HepG2 (cell line): ENCODE data around the gene PEX14. TPM values are rescaled to one million over a fixed set of nuclear protein-coding genes. Genes with fewer than 3 reads are reported as not detected.

Experiments used
- ZBTB21 ChIP-seq: sonication (generic); formaldehyde crosslinking; IDR thresholded peaks from 2 replicates; pipeline ENCODE4 v1.4.0; 2020; ENCODE audit warnings: missing genetic modification reagents
- polyA plus RNA-seq, 8 experiments: library from polyadenylated mRNA; depleted of rRNA in 3 of 8; stranded (reverse) in 7 of 8; unstranded in 1 of 8; fragments of >200 nt; fragmentation: Illumina TruSeq in 4 of 8; extraction: Trizol in 4 of 8; gene quantifications; 2 replicates each; pipeline versions ENCODE4 v1.2.1 to v1.2.3, GENCODE V29; 2011 to 2016; ENCODE audit warnings: low read depth in 4 of 8, missing spikeins in 1 of 8, mixed read lengths in 1 of 8; ENCODE audit not compliant: insufficient read depth in 1 of 8
- small RNA-seq, 3 experiments: library from RNA; depleted of rRNA; stranded (forward); fragments of <200 nt; gene quantifications; one replicate each; pipeline ENCODE3, GENCODE V24; 2012; ENCODE audit warnings: low read depth in 2 of 3, low replicate concordance in 1 of 3; ENCODE audit not compliant: insufficient read length in 3 of 3, insufficient read depth in 2 of 3
- total RNA-seq, 5 experiments: library from RNA; depleted of rRNA; stranded (reverse); fragments of >200 nt; fragmentation: Illumina TruSeq; extraction: Trizol; gene quantifications; 2 replicates each; pipeline ENCODE4 v1.2.3, GENCODE V29; 2016; ENCODE audit warnings: low read depth in 1 of 5
- TF ChIP-seq, protein P1 (sequence below): sonication (generic); formaldehyde crosslinking; IDR thresholded peaks from 2 replicates; pipeline ENCODE4 v1.5.0; 2020; ENCODE audit warnings: missing genetic modification reagents, mild to moderate bottlenecking, borderline replicate concordance

PEX14 gene
- total and polyA plus RNA-seq, 2 of the 13 experiments (the other 11 are each of a cell fraction or from before 2014, with no cell fraction given): 6.5 to 9.9 TPM

DNA sequence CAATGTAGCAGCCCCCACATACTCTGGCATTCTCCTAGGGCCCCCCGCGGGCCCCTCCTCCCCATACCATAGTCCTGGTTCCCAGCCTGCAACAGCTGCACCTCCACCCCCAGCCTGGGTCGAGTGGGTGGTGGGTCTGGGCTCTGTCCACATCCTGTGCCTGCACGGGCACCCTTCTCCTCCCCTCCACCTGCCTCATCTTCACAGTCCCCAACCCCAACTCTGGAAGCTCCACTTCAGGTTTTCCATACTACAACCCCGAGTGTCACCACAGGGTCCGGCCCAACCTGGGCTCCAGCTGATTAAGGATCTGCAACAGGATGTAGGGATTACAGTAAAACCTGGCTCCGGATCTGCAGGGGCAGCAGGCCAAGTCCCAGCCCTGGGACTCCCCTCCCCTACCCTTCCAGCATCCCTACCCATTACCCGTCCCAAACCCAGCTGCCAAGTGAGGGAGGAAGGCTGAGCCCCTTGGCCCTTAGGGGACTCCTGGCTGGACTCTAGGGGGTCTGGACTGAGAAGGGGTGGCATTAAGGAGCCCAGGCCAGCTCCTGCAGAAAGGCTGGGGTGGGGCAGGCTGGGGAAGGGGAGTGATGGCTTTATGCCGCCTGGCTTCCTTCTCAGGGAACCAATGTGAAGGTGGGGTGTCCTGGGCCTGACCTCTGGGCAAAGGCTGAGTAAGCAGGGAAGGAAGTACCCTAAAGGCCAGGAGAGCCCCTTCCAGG is 204.9 kb downstream of the PEX14 start (continued):
- TF ChIP-seq, protein P1, sequence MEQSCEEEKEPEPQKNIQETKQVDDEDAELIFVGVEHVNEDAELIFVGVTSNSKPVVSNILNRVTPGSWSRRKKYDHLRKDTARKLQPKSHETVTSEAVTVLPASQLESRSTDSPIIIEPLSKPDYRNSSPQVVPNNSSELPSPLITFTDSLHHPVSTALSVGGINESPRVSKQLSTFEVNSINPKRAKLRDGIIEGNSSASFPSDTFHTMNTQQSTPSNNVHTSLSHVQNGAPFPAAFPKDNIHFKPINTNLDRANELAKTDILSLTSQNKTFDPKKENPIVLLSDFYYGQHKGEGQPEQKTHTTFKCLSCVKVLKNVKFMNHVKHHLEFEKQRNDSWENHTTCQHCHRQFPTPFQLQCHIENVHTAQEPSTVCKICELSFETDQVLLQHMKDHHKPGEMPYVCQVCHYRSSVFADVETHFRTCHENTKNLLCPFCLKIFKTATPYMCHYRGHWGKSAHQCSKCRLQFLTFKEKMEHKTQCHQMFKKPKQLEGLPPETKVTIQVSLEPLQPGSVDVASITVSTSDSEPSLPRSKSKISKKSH: peak; percentile 48; the same call in 1 of the 2 replicates
- TF ChIP-seq ZBTB21 (CRISPR knock-in tag): no peak

Small RNAs within 50 kb of the gene (small RNA-seq; reads per million reads assigned to genes)
- 0 reads per million in 3 experiments for gene RN7SL614P

Other genes starting within 250 kb of the PEX14 start
- gene PGD, start 75.9 kb upstream of the PEX14 start, total RNA-seq (2016; rRNA removed; fragmentation: Illumina TruSeq; extraction: Trizol): 210 and 242 TPM in 2 replicates
- 64.8 and 67.5 TPM in 2 replicates for gene PGD, start 75.9 kb upstream of the PEX14 start, polyA plus RNA-seq (2011; rRNA removed)
- gene CENPS, start 44.5 kb upstream of the PEX14 start, total RNA-seq (2016; rRNA removed; fragmentation: Illumina TruSeq; extraction: Trizol): 22.0 and 24.9 TPM in 2 replicates
- gene CENPS, start 44.5 kb upstream of the PEX14 start, polyA plus RNA-seq (2011; rRNA removed): 2.9 and 3.3 TPM in 2 replicates
- 0.62 TPM in 1 of 2 replicates, not detected in the other for gene CORT, start 24.9 kb upstream of the PEX14 start, total RNA-seq (2016; rRNA removed; fragmentation: Illumina TruSeq; extraction: Trizol)
- gene CORT, start 24.9 kb upstream of the PEX14 start, polyA plus RNA-seq (2011; rRNA removed): 0.08 and 0.11 TPM in 2 replicates
- 33.9 and 44.6 TPM in 2 replicates for gene DFFA, start 2.4 kb upstream of the PEX14 start, total RNA-seq (2016; rRNA removed; fragmentation: Illumina TruSeq; extraction: Trizol)
- 16.5 and 16.6 TPM in 2 replicates for gene DFFA, start 2.4 kb upstream of the PEX14 start, polyA plus RNA-seq (2011; rRNA removed)